C4-2B (cell line): ENCODE results near the gene RNU1-3.
"Not testable (repeated sequence)": the region's sequence is repeated elsewhere in the genome, so short reads cannot be mapped to it uniquely, and the experiment has no call there.

ENCODE experiments used
- H3K27ac ChIP-seq: fragments of 450-650 bp; 2 replicates; pipeline ENCODE4 v1.5.1; 2017
- TF ChIP-seq, protein P1 (sequence below): fragments of 450-650 bp; conservative IDR thresholded peaks from 2 replicates; pipeline ENCODE4 v1.5.1; 2017; ENCODE audit warnings: mild to moderate bottlenecking

Gene RNU1-3

DNA sequence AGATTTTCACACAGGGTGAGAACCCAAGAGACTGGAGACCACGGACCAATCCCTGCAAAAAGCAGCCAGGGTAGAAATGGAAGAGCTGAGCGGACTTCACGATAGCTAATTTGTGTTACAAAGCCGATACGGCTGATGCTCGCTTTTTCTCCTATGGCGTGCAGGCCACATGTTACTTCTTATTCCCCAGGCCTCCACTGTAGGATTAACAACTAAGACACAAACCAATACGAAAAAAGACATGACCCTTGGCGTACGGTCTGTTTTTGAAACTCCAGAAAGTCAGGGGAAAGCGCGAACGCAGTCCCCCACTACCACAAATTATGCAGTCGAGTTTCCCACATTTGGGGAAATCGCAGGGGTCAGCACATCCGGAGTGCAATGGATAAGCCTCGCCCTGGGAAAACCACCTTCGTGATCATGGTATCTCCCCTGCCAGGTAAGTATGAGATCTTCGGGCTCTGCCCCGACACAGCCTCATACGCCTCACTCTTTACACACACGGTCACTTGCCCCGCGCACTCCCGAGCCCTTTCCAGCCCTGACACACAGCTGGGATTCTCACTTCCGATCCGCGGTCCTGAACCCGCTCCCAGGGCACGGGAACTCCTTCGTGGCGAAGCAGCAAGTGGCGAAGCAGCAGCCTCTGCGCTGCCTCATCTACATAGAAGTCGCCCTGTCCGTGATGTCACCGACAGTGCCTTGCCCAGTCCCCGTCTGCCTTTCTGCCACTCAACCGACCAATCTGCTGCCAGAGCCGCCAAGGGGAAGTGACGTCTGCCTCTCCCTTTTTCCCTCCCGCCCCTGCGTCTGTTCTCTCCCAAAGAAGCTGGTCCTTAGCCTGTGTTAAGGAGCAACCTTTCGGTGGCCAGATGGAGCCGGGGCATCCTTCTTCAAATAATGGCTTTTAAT is at the start of gene RNU1-3:
TSS of gene RNU1-3 (minus strand) at position 447 of the 912 bp plus-strand sequence.
- H3K27ac ChIP-seq, result not testable (repeated sequence)

DNA sequence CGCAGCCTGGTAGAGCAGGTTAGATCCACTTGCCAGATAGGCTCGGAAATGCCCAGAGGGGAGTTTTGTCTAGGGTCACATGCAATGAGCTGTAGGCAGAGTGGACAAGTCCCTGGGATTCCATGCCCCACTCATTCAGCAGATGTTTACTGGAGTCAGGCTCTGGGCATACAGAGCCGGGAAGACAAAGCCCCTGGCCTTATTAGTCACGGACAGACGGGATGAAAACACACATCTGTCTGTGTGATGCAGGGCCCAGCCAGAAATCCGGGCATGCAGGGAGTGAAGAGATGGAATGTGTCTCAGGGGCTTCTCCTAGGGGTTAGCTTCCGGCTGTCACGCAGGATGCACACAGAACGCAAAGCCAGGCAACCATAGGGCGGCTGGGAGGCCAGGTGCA is 46.7 kb upstream of the RNU1-3 start:
- H3K27ac ChIP-seq, result not testable (repeated sequence)

DNA sequence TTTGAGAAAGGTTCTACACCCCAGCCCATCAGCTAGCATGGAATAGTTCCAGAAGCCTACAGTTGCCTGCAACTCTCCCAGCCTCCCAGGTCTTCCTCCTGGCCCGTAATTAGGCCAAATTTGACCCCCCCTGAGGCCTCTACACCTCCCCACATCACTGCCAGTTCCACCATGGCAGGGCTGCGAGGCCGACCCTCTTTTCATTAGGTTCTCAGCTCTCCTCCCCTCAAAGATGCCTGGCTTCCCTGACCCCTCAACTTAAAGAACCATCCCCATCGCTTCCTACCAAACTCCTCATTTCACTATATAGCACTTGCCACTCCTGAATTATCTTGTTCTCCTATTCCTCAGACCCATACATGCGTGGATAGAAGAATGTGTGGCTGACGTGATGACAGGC is 46.2 kb upstream of the RNU1-3 start:
- H3K27ac ChIP-seq, result not testable (repeated sequence)

DNA sequence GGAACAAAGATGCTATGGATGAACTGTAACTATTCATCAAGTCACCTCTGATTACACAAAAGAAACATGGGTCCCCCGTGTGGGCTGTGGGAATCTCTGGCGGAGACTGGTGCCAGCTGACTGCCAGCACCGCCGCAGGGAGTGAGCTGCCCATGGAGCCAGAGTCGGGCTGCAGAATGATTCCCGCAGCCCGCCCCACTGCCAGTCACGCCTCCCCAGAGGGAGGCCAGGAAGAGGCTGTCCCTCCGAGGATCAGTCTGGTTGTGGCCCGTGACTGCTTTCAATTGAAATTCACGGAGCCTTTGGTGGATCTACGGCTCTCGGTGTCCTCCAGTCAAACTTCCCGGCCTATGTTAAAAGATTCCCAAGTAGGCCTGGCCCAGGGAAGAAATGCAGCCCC is 45.8 kb upstream of the RNU1-3 start:
- not testable (repeated sequence) for H3K27ac ChIP-seq

DNA sequence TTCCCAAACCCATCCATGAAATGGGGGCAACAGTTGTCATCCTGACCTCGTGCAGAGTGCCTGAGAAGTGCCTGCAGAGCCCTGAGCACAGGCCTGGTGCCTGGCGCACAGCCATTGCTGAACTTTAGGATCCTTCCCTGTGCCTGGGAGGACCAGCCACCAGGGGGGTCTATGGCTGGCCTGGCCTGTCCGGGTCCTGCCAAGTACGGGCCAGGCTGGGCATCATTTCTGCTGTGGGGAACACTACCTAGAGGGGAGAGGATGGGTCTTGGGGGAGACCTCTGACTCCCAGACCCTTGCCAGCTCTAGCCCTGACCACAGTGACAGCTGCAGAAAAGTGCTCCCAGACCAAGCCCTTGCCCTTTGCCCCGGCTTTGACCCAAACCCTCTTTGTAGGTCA is 45.4 kb upstream of the RNU1-3 start:
- not testable (repeated sequence) for H3K27ac ChIP-seq

DNA sequence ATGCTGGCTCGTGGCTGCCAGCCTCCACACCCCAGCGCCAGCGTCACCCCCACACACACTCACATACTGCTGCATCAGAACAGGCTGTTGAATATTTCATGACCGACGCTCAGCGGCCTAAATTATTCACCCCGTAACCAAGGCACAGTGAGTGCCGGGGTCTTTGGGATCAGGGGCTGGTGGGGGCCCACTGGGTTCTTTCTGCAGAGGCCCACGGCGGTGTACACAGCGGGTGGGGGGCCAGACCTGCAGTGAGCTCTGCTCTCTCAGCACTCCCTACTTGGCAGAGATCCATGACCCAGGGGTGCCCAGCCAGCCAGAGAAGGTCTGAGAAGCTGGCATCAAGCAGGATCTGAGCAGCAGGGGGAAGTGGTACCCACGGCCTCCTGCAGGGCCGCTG is 43.9 kb upstream of the RNU1-3 start:
- H3K27ac ChIP-seq, result not testable (repeated sequence)

DNA sequence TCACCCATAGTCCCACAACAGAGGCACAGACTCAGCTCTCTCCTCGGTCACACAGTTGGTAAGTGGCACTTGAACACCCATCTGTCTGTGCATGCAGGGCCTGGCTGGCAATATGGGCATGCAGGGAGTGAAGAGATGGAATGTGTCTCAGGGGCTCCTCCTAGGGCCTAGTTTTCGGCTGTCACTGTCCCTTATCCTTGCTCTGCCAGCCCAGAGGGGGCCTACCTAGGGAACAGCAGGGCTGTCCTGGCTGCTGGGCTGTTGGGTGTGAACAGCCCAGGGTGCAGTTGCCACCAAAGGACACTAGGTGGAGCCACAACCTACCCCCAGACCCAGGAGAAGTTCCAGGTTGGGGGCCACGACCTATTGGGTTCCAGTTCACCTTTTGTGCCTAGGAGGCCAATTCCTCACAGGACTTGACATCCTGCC is 42.9 kb upstream of the RNU1-3 start:
- TF ChIP-seq, protein P1, sequence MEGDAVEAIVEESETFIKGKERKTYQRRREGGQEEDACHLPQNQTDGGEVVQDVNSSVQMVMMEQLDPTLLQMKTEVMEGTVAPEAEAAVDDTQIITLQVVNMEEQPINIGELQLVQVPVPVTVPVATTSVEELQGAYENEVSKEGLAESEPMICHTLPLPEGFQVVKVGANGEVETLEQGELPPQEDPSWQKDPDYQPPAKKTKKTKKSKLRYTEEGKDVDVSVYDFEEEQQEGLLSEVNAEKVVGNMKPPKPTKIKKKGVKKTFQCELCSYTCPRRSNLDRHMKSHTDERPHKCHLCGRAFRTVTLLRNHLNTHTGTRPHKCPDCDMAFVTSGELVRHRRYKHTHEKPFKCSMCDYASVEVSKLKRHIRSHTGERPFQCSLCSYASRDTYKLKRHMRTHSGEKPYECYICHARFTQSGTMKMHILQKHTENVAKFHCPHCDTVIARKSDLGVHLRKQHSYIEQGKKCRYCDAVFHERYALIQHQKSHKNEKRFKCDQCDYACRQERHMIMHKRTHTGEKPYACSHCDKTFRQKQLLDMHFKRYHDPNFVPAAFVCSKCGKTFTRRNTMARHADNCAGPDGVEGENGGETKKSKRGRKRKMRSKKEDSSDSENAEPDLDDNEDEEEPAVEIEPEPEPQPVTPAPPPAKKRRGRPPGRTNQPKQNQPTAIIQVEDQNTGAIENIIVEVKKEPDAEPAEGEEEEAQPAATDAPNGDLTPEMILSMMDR, result peak; percentile 39
- H3K27ac ChIP-seq, result not testable (repeated sequence)

DNA sequence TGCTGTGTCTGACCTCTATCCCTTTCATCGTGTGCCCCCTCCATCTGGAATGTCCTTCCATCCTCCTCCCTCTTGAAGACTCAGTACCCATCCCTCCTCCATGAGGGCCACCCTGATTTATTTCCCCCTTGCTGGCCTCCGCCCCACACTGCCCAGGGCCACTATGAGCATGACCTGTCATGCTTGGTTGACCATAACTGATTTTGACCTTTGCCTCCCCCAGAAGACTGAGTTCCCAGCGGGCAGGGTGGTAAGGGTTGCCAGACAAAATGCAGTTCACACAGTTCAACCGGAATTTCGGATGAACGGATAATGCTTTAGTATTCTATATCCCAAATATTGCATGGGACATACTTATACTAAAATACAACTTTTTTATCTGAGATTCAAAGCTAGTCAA is 42.0 kb upstream of the RNU1-3 start:
- not testable (repeated sequence) for H3K27ac ChIP-seq

DNA sequence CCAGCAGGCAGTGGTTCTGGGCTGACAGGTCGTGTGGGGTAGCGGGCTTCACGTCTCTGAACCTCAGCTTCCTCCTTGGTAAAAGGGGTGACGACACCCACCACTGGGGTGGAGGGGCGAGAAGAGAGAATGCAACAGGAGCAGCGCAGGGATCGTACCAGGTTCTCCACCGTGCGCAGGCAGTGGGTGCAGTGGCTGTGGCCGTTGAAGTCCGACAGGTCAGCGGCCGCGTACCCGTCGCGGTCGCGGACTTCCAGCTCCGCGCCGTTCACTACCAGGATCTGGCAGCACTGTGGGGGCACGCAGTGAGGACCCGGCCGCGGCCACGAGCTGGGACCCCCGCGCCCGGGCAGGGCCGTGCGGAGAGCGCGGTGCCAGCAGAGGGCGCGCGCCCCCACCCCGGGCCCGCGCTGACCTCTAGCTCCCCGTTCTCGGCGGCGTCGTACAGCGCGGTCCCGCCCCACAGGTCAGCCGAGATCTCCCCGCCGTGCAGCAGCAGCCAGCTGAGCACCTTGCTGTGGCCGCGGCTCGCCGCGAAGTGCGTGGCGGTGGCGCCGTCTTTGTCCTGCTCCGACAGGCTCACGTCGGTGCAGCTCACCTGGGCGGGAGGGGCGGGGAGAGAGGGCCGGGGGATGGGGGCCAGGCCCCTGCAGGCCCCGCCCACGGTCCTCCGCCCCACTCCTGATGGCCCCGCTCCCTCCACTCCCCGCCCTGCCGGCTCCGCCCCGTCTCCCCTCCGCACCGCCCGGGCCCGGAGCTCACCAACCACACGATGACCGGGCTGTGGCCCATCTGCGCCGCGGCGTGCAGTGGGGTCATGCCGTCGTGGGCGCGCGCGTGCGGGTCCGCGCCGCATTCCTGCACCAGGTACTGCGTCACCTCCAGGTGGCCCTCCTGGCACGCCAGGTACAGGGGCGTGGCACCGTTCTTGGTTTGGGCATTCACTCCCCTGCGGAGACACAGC is 40.7 kb upstream of the RNU1-3 start:
- TF ChIP-seq, protein P1, result peak; percentile 38
- peak overlapping the region; percentile 42; the same call in 1 of the 2 replicates for H3K27ac ChIP-seq

DNA sequence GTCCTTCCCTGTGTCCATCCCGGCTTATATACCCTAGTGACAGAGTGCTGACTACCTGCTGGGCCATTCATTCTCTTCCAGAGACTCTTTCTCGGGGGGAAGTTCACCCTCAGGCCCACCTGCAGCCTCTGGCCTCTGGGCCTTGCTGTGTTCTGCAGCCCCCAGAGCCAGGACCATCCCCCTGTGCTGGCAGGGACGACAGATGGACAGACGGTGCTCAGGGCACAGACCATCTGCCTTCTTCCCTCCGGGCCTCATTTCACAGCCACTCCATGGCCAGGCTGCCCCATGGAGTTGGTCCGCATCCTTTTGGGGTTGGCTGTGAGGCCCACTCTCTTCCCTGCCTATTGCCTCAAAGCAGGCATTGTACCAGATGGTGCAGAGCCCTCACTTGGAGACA is 39.6 kb upstream of the RNU1-3 start:
- not testable (repeated sequence) for H3K27ac ChIP-seq

DNA sequence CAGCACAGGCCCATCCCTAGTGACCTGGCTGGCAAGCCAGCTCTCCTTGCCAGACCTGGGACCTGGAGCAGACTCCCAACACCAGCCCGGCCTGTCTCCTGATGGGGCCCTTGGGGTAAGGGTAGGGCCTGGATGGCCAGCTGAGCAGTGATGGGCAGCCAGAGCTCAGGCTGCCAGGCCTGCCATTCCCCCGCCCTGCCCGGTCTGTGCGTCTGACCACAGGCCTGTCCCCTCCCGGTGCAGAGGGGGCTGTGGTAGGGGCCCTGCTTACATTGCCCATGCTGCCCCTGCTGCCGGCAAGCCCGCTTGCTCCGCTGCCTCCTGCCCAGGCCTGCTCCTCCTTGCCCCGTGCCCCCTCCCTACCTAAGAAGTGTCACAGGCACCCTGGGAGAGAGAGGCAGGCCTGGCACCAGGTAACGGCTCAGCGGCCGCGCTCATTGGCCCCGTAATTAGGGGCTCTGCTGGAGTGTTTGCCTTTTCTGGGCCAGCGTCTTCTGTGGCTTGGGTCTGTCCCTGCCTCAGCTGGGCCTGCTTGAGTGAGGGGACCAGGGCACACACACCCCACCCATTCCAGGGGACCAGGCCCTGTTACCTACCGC is 37.9 kb upstream of the RNU1-3 start:
- H3K27ac ChIP-seq, result not testable (repeated sequence)

DNA sequence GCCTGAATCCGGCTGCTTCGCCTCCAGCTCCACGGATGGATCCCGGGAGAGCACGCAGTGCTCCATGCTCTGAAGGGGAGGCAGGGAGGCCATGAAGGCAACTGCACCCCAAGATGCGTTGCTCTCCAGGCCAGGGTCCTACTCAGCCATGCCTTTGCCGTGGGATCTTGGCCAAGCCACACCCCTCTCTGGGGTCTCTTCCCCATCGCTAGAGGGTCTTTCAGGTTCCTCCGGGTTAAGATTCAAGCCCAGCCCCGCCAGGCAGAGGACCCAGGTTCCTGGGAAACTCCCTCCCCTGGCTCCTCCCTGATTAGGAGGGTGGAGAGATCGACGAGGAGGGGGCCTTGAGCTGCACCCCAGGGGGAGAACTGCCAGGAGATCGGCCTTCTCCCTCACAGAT is 37.3 kb upstream of the RNU1-3 start:
- H3K27ac ChIP-seq, result not testable (repeated sequence)

DNA sequence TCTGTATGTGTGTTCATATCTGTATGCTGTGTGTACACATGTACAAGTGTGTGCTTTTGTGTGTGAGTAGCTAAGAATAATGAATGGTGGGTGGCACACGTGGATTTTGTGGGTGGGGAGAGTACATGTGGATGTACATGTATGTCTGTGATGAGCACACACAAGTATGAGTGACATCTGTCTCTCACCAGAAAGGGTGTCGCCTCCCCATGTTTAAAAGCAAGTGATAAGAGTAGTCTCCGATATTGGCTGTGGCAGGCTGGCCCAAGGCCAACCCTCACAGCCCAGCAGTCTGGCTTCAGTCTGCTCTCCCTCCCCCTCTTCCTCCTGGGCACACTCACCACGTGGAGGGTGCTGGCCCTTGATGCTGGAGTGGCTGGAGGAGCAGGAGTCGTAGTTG is 36.9 kb upstream of the RNU1-3 start:
- not testable (repeated sequence) for H3K27ac ChIP-seq

DNA sequence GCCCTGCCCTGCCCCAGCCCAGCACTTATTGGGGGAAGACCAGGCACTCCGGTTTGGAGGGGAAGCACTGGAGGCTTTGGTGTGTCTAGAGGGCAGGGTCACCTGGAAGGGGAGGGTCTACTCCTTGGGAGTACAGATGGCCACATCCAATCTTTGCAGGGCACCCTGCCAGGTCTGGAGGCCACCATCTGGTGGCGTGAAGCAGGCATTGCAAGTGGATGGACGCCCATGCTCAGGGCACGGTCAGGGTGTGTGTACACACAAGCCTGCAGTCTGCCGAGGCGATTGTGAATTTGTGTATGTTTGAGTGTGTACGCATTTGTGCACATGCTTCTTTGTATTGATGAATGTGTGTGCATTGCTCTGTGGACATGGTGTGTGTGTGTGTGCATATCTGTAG is 36.4 kb upstream of the RNU1-3 start:
- not testable (repeated sequence) for H3K27ac ChIP-seq

DNA sequence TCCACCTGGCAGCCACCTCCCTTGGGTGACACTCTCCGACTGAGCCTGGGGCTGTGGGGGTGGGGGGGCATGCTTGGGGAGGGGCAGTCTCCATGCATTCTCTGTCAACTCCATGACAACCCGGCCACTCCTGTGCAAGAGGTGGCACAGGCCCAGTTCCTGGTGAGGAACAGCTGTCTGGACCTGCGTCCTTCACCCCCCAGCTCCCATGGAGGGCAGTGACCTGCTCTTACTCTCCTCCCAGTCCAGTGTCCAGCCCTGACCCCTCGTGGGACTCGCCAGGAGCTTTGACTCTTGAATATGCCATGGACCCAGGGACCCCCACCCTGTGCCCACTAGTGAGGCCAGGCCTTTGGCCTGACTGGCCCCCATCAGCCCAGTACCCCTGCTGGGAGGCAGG is 35.5 kb upstream of the RNU1-3 start:
- not testable (repeated sequence) for H3K27ac ChIP-seq

DNA sequence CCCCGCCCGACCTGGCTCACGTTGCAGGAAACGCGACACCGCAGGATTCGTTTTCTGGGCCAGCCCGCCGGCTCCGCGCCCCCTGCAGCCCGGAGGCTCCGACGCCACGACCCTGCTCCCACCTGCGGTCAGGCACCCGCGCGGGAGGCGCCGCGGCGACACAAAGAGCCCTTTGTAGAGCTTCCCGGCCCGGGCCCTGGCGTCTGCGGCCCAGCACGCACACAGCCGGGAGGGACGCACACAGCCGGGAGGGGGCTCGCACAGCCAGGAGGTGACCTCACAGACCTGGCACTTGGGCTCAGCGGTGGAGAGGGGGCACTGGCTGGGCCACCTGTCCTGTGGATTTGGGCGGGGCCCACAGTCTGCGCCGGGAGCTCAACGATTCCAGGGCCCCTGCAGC is 34.4 kb upstream of the RNU1-3 start:
- H3K27ac ChIP-seq, result not testable (repeated sequence)

DNA sequence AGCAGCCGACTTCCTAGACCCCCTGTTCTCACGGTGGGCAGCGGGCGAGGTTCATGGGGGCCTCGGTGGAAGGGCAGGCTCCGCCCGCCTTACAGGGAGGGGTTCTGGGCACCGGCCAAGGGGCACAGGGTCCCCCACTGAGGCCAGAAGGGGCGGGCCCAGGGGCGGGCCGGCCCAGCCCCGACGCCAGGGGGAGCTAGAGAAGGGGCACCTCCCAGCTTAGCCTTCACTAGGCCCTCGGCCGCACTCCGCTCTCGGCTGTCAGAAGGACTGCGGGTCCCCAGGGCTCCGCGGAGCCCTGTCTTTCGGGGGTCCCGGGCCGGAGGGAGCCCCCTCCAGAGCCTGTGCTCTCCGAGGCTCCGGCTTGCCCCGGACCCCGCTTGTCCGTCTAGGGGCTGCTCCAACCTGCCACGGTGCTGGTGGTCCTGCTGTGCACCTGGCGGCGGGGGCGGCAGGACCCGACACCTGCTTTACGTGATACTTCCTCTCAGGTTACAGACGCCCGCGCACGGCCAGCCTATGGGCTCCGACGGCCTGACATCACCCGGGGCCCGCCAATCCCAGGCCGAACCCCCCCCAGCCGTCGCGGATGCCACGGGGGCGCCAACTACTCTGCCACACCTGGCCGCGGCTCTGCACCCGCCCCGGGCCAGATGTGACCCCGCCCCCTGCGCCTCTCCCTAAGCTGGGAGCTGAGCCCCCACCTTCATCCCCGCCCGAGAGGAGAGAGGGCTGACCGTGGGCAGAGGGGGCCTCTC is 33.6 kb upstream of the RNU1-3 start:
- H3K27ac ChIP-seq, result not testable (repeated sequence)

DNA sequence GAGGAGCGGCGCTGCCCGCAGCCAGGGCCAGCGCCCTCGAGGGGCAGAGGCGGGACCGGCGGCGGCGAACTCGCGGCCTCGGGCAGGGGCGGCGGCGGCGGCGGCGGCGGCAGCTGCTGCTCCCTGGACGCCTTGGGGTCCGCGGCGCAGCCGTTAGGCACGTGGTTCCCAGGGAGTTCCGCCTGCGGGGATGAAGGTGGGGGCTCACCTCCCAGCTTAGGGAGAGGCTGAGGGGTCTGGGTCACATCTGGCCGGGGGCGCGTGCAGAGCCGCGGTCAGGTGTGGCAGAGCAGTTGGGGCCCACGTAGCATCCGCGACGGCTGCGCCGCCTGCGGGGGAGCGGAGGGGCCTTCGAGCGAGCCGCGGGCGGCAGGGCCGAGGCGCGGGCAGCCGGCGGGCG is 32.7 kb upstream of the RNU1-3 start:
- not testable (repeated sequence) for H3K27ac ChIP-seq
